Activated CD4-positive, alpha-beta T cell treated with anti-CD3 and anti-CD28 coated beads, Interleukin-2, Interleukin-6, amounts not matched to agents 100 ng/mL and 50 ng/mL, durations not matched to agents 16 hours and 8 hours (primary cell): ENCODE measurements around the gene AFAP1L1.
"Not testable (repeated sequence)": the region's sequence is repeated elsewhere in the genome, so short reads cannot be mapped to it uniquely, and the experiment has no call there.

Experiments used
- DNase-seq: peaks from one replicate; pipeline ENCODE4 v3.0.0-alpha.2; 2020

Gene AFAP1L1

GRCh38 chr5:149262315-149262714 is 9.3 kb upstream of the AFAP1L1 start:
- DNase-seq: no peak

- DNase-seq: peak; percentile 41
These were observed 7.1 kb upstream of the AFAP1L1 start for GRCh38 chr5:149264439-149265067.

DNA sequence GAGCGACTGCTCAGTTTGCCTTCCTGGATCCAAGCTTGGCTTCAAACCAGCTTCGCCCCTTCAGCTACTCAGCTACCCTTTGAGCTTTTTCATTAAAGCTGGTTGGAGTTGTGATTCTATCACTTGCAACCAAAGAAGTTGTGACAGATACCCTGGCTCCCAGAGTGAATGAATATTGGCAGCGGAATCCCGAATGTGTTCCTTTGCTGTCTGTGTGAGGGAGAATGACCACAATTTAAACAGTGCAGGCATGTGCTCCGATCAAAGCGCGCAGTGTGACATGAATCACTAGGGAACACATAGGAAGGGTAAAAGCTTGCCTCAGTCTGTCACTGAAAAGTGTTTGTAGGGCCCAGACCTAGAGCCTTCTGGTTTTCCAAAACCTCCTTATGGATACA is 6.6 kb upstream of the AFAP1L1 start:
- DNase-seq: no peak

GRCh38 chr5:149265597-149265996 is 6.1 kb upstream of the AFAP1L1 start:
- no peak for DNase-seq

DNA sequence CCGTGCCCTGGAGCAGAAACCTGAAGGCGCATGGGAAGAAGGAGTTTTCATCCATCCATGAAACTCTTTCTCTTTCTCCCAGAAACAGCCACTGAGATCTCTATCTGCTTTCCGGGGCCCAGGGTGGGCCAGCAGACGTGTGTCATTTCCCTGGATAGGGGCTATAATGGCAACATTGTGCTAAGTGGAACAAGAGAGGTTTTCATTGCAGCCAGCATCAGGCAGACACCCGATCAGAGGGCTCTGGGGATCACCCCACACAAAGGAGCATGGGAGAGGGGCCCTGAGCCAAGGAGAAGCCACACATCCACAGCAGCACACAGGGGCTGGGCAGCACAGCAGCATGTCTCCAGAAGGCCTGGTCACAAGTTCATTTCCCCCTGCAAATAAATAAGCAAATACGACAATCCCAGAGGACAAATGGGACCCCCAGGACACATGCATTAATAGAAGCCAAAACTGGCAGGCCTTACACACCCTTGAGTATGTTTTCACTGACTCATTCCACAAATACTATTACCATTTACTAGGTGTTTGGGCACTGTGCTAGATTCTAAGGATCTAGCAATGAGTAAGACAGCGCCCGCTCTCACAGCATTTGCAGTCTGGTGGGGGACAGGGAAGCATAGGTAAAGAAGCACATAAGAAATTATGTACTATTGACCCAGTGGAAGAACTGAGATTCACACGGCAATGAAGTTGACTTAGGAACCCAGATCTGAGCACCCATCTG is 4.3 kb upstream of the AFAP1L1 start:
- DNase-seq: no peak

DNA sequence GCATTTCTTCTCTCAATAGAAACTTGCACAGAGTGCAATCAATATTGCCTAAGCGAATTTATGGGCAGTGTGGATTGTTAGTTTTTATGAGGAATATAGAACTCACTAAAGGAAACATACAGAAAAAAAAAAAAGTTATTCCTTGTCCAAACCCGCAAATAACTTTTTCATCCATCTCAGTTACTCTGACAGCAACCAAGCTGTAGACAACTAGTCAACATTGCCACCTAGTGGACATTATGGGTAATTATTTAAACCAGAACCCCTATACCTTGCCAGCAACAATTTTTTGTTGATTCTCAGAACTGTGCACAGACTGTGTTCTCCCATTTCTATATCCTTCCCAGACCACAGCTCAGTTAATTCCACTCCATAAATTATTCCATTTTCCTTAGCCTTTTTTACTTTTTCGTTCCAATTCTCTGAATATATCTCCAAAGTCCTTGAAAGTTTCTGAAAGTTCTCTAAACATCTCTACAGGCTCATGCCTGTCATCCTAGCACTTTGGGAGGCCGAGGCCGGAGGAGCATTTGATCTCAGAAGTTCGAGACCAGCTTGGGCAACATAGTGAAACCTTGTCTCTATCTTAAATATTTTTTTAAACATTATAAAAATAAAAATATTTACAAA is 2.6 kb upstream of the AFAP1L1 start:
- DNase-seq: peak; percentile 68

- no peak for DNase-seq
These were observed 404 bp upstream of the AFAP1L1 start for GRCh38 chr5:149271195-149271715.

DNA sequence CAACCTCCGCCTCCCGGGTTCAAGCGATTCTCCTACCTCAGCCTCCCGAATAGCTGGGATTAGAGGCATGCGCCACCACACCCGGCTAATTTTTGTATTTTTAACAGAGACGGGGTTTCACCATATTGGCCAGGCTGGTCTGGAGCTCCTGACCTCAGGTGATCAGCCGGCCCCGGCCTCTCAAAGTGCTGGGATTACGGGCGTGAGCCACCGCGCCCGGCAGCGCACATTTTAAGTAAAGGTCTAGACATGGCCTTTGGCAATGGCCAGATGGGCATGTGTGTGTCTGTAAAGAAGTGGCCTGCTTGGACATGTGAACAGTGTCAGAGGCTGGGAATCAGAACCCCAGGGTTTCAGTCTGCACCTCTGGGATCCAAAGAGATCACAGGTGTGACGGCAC is 1.1 kb downstream of the AFAP1L1 start:
- DNase-seq: not testable (repeated sequence)

DNA sequence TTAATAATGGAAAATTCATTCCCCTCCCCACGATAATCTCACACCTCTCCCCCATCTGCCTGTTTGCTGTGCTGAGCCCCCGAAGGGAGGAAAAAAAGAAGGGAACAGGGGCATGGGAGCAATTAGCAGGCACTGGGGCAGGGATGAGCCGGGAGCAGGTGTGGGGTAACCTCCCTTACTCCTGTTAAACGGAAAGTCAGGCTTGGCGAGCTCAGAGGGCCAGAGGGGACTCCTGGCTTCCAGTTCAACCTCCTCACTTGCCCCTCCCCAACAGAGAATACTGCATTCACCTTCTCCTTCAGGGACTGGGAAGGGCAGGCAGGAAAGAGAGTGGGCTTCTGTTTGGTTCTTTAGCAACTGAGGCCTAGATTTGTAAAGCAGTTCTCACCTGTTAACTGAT is 1.6 kb downstream of the AFAP1L1 start:
- DNase-seq: no peak

DNA sequence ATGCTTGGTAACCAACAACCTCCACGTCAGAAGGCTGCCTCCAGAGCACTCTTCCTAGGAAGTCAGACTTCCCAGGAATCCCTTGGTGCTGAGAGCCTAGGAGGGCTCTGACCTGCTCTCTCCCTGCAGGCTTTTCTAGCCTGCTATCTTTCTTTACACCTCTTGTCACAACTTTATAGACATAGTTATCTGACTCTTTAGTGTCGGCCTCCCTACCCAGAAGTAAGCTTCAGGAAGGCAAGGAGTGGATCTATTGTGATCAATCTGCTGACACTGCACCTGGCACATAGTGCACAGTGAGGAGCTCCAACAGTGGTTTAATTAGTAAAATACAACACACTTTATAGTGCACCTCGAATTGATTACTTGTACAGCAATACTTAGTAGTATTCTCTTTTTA is 2.3 kb downstream of the AFAP1L1 start:
- DNase-seq: no peak

DNA sequence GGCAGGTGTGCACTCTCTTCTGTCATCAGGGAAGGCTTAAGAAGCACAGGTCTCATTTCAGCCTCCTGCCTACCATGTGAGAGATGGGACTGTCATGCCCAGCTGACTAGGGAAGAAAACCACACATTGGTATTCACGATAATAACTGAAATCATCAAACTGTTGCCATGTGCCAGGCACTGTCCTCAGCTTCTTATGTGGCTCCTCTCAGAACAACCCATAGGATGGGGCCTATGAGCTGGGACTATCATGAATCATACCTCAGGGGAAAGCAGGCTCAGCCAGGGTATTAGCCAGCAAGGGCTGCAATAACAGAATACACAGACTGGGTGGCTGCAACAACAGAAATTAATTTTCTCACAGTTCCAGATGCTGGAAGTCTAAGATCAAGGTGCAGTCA is 3.3 kb downstream of the AFAP1L1 start:
- DNase-seq: no peak

- DNase-seq: no peak
These were observed 6.1 kb downstream of the AFAP1L1 start for GRCh38 chr5:149277801-149278200.

GRCh38 chr5:149278451-149279210 is 7.0 kb downstream of the AFAP1L1 start:
- DNase-seq: no peak

DNA sequence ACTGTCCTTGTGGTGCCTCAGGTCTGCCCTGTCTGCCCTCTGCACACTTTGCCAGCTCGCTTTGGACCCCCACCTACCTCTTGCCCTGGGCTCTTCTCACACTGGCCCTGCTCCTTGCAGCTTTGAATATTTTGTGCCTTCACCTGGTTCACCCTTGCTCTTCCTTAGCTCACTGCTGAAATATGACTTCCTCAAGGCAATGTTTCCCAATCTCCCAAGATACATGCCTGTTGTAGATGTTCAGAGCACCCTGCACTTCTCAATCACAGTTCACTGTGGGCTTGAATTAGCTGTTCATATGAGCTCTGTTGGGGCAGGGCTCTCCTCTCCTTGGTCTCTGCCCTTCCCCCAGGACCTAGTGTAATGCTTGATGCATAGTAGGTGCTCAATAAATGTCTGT is 8.0 kb downstream of the AFAP1L1 start:
- no peak for DNase-seq

GRCh38 chr5:149280124-149280523 is 8.5 kb downstream of the AFAP1L1 start:
- no peak for DNase-seq

DNA sequence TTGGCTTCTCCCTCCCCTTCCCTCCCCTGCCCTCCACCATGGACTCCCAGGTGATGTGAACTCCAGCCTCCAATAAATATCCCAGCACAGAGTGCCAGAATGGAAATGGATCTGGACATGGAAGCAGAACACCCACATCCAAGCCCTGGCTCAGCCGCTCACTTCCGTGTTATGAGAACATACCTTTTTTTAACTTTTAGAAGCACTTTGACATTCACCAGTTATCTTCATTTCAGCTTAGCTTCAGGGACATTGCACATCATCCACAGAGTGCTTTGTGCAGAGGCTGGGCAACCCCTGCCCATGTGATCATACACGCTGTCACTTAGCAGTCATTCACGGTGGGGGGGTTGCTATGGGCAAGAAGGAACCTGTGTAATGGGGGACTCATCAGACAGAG is 9.1 kb downstream of the AFAP1L1 start:
- no peak for DNase-seq

DNA sequence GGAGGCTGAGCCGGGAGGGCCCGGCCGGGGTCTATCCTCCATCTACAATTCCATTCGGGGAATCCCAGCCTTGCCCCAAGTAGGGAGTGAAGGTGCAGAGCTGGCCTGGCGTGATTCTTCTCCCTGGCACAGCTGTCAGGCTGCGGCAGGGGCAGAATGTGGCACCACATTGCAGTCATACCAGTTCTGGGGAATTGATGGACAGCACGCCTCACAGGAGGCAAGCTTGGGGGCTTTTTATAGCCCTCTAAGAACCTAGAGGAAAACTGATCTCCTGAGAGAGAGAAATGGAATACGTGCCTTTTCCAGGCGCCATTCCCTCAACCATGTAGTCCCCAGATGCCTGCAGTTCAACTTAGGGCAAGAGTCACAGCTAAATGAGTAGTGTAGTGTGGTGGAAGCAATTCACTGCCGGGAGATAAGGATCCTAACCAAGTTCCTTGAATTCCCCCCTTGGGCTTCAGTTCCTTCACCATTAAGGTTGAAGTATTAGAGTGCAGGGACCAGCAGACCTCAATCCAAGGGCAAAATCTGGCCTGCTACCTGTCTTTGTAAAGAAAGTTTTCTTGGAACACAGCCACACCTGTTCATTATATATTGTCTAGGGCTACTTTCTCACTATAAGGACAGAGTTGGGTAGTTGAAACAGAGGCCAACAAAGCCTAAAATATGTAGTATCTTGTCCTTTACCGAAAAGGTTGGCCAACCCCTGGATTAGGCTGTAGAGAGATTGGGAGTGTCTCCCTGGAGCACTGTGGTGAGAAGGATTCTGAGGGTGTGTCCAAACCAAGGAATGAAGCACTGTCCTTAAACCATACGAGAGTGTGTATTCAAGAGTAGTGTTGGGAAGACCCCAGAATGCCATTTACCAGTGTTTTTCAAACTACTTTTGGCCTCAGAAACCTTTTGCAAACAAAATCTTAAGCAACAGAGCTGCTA is 10.6 kb downstream of the AFAP1L1 start:
- no peak for DNase-seq

- no peak for DNase-seq
These were observed 11.3 kb downstream of the AFAP1L1 start for GRCh38 chr5:149282966-149283332.

DNA sequence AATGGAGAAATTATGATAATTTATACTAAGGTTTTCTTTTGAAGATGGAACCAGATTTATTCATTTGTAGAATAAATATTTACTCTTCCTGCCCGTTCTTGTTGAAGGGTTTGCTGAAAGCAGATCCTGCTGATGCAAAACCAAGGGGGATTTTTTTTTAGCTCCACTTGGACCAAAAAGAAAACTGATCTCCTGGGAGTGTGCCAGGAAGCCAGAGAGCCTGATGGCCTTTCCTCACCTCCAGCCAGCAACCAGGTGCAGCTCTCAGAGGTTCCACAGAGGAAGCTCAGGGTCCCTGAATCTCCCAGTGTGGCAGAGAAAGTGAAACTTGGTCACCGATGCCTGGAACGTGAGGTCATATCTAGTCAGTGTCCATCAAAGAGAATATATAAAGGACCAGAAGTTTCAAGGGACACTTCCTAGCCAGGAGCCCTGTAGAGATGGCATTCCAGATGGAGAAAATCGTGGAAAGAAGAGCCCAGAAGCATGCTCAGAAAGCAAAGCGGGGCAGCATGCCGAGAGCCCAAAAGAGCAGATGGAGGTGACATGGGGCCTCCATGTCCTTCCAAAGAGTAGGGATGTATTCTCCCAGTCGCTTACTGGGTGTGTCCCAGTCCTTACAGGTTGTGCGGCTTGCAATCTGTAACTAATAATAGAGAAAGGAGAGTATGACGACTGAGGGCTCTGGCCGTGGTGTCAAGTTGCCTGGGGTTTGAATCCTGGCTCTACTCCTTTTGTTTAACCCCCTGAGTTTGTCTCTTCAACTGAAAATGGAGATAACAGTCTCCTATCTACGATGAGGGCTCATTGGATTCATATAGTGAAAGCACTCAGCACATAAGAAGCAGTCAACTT is 12.2 kb downstream of the AFAP1L1 start:
- DNase-seq: no peak

DNA sequence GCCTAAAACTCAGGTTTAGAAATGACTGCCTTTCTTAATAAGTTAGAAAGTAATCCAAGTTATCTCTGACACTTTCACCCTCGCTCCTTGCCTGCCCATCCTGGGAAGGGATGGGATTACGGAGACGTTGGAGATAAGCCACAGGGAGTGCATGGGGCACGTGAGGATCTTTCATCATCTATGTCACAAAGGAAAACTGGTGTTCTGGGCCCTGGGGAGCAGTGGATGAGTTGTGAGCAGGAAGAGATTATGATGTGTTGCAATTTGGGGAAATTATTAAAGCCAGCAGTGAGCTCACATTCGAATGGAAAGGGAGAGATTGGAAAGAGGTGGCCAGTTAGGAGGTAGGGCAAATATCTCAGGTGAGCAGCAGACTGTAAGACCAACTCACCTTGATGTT is 12.8 kb downstream of the AFAP1L1 start:
- DNase-seq: no peak

GRCh38 chr5:149285153-149285552 is 13.5 kb downstream of the AFAP1L1 start:
- no peak for DNase-seq
